Stimulated activated CD8-positive, alpha-beta memory T cell treated with anti-CD3 and anti-CD28 coated beads, Interleukin-2, amount 100 ng/mL, for 1 hour (primary cell): ENCODE measurements around the gene WBP4.
"Not testable (repeated sequence)": the region's sequence is repeated elsewhere in the genome, so short reads cannot be mapped to it uniquely, and the experiment has no call there.

Experiments
- DNase-seq, 2 donors: peaks; one replicate each; pipeline ENCODE4 v3.0.0-alpha.2; 2020; ENCODE audit warnings: low read depth in 2 of 2

The WBP4 gene, protein sequence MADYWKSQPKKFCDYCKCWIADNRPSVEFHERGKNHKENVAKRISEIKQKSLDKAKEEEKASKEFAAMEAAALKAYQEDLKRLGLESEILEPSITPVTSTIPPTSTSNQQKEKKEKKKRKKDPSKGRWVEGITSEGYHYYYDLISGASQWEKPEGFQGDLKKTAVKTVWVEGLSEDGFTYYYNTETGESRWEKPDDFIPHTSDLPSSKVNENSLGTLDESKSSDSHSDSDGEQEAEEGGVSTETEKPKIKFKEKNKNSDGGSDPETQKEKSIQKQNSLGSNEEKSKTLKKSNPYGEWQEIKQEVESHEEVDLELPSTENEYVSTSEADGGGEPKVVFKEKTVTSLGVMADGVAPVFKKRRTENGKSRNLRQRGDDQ

DNA sequence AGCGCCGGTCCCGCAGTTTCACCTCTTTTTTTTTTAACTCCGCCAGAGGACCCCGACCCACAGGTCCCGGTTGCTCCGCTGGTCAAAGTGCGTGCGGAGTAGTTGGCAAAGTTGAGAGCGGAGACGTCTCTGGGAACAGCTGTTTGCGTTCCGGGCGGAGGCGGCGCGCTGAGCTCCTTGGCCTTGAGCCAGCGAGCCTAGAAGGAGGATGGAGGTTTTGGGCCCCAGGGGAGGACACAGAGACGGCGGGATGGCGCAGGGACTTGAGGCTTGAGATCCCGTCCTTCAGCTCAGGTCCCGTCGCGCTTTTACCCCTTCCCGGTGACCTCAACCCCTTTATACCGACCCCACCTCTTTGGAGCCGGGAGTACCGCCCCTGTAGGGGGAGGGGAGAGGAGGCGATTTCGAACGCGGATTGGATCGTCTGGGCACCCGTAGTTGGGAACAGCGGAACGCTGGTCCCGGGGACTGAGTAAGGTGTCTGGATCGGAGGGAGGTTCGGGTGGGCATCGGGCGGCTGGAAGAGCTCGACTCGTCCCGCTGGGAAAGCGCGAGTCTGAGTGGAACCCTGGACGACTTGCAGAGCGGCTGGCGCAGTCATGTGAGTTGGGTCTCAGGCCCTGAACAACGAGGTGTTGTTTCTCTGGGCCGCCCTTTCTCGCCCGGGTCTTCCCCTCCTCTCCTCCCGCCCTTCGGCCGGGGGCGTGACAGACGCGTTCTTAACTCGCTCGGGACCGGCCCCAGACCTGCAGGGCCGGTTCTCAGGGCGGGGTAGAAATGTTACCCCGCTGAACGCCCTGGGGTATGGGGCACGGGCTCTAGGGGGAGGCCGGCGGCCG, at the start of gene WBP4:
TSS of gene WBP4 (plus strand) at position 435 of the 839 bp plus-strand sequence. CDS start at position 600, 165 bp downstream.
- DNase-seq: peak; percentile 56 to 72

DNA sequence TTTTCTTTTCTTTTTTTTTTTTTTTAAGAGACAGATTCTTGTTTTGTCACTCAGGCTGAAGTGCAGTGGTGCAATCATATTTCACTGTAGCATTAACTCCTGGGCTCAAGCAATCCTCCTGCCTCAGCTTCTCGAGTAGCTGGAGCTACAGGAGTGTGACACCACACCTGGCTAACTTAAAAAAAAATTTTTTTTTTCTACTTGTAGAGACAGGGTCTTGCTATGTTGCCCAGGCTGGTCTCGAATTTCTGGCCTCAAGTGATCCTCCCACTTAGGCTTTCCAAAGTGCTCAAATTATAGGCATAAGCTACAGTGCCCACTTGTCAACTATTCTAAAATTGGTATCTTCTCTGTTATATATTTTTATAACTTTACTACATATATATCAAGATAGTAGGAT, 48.8 kb upstream of the WBP4 start:
- DNase-seq: no peak

DNA sequence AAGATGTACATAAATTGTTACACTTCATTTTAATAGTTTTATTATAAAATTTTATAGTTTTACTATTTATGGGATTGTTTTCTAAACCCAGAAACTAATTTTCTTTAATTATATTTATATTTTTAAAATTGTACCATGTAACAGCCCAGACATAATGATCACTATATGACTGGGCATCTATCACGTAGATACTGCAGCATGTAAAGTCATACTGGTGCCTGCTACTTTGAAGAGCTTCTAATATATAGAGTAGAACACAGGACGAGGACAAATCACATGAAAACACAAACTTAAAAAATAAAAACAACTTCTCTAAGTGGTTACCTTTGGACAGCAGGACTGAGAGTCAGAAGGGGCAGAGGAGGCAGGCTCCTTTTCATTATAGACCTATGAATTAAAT, 47.5 kb upstream of the WBP4 start:
- DNase-seq: no peak

DNA sequence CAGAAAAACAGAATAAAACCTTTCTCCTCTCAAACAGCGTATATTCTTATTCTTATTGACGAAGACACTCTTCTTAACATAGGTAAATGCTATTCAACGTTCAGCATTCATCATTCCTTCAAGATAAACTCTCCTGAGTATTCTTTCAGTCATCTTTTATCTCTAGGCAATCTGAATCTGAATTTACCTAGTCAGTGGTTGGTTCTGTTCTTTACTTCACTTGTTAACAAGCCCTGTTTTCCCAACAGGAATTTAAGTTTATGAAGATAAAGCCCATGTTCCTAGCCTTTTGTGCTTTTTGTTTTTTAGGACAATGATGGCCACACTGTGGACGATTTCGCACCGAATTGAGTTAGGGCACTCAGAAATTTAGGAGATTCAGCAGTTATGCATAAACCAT, 45.4 kb upstream of the WBP4 start:
- DNase-seq: no peak

DNA sequence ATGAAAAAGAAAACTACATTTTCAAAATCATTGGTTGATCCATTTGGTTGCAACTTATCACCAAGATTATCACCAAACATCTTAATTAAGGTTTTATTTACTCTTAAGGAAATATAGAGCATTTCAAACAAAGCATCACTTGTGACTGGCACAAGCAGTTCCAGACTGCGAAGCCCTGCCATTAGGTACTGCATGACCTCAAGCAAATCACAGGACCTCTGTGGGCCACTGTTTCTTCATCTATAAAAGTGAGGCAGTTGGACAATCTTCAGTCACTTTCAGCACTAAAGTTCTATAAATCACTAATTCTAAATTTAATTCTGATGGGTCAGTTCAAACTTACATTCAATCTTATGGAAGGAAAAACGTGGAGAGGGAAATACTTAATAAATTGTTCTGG, 44.1 kb upstream of the WBP4 start:
- peak in 1 of 2 donors; percentile 6 for DNase-seq

DNA sequence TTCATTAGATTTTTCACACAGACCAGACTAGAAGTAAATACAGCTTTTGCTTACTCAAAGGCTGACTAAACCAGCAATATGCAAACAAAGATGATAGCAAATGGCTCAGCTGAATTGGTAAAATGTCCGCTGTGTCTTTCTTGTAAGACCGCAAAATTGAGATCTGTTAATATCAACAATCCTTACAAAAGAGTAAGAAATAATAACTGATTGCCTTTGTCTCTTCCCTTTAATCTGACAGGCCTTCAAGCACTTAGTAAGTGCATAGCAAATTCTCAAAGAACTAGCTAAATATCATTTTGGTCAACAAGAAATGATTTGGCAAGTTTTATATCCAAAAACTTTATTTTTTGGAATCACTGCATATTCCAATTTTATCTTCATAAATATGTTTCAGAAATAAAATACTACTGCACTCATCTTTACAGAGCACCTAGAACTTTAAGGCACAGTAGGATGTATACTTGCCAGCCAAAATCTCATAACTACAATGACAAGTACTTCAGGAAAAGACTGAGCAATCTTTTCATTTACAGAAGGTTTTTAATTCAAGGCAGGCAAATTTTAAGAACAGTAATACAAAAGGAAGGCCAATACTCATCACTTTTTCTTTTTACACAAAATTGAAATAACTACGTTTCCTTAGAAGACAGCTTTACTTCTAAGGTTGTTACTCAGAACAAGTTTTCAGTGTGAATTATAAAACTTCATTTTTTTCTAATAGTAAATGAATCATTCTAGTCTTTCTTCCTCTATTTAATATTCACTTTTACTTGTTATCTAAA, 43.3 kb upstream of the WBP4 start:
- DNase-seq: no peak

DNA sequence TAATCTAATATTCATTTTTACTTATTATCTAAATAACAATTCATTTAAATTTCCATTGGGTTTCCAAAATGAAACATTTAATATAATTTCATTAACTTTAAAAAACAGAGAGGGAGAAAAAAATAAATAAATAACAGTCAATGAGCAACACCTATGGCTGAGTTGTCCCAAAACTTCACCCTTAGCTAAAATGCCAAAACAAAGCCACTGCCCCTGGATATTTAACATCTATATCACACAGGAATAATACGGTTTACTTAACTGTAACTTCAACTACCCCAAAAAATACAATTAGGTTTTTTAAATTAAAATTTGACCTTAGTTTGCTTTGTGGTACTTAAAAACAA, 42.7 kb upstream of the WBP4 start:
- DNase-seq: no peak

DNA sequence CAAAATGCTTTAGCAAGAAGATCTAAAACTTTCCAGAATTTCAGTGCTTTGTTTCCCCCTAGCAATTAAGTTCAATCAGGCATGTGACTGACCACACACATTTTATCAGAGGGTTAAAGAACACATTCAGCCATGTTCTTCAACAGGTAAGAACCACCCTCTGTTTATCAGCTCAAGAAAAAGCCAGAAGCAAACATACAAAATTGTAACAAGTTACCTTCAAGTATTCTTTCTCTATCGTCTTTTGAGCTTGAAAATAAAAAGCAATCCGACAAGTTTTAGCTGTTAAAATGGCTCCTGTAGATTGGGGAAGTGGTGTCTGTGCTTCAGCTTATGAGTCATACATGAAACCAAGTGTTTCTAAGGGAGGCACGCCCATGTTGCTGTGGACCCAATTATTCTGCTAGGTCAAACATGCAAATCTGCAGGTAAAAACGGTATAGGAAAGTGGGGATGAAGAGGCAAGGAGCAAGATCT, 42.3 kb upstream of the WBP4 start, which contains the start of gene ELF1:
TSS of gene ELF1 (minus strand) at position 306 of the 477 bp plus-strand sequence. CDS start 37,262 bp downstream, outside the sequence.
- DNase-seq: peak; percentile 18 to 33

DNA sequence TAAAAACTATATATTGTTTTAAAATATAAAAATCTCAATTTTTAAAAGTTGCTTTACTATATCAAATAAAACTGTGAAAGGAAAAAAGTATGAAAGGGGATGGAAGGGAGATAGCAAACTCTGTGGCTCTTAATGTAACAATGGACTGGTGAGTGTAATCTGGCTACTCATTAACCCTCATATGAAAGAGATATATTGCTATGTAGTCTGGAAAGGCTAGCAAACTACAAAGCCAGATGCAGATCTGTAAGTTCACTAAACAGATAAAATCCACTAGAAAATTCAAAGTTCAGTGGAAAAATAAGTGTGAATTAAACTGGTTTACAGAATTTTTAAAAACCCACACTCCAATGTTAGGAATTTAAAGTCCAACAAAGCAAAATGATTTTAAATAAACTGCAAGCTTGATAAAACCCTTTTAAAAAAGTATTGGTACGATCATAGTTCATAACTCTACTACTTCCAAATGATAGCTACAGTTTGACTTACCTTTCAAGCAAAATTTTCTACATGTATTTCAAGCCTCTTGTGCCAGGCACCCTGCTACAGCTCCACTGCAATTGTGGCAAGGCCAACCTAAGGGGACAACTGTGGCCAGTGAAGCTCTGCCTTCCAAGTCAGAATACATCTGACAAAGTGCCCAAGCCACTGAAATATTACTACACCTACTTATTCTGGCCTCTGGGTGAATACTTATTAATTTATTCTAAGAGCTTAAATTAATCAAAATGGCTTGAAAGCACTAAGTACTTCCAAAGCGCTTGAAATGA, 41.5 kb upstream of the WBP4 start:
- no peak for DNase-seq

DNA sequence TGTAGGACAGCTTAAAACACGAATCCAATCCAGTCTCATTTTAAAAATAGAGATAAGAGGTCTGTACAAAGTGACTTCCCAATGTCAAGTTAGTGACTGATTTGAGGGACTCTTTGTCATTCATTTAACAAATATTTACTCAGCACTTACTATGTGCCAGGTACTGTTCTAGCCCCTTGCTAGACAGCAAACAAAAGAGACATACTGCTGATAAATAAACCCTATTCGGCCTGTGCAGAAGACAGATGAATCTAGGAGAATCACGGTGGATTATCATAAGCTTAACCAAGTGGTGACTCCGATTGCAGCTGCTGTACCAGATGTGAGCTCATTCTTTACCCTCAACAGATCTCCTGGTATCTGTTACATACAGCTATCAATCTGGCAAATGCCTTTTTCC, 35.8 kb upstream of the WBP4 start:
- DNase-seq: no peak

DNA sequence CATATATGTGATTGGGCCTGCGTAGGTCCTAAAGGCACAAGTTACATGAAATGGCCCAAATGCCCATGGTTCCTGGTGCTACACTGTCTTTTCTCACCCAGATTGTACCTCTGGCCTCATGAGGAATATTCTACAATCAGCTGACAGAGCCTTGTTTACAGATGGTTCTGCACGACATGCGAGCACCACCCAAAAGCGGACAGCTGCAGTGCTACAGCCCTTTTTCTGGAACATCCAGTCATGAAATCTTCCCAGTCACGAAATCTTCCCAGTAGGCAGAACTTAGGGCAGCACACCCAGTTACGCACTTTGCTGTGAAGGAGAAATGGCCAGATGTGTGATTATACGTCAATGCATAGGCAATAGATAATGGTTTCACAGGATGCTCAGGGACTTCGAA, 34.5 kb upstream of the WBP4 start:
- no peak for DNase-seq

DNA sequence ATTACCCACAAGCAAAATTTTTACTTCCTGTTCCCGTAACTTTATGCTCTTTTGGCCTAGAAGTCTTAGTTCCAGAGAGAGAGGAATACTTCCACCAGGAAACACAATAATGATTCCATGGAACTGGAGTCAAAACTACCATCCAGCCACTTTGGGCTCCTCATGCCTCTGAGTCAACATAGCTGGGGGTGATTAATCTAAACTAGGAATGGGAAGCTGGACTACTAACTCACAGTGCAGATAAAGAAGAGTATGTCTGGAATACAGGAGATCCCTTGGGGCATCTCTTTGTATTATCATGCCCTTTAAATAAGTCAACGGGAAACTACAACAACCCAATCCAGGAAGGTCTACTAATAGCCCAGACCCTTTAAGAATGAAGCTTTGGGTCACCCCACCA, 33.3 kb upstream of the WBP4 start:
- DNase-seq: no peak

DNA sequence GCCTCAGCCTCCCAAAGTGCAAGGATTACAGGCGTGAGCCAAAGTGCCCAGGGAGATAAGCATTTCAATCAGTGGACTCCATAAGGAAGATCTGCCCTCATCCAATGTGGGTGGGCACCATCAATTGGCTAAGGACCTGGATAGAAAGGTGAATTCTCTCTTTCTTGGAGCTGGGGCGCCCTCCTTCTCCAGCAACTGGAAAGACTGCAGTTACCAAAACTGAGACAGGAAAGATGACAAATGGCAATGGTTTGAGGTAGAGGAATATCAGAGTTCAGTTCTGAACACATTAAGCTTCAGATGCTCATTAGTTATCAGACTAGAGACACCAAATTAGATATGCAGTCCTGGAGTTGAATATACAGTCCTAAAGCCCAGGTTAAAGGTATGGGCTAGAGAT, 31.7 kb upstream of the WBP4 start:
- DNase-seq: no peak

DNA sequence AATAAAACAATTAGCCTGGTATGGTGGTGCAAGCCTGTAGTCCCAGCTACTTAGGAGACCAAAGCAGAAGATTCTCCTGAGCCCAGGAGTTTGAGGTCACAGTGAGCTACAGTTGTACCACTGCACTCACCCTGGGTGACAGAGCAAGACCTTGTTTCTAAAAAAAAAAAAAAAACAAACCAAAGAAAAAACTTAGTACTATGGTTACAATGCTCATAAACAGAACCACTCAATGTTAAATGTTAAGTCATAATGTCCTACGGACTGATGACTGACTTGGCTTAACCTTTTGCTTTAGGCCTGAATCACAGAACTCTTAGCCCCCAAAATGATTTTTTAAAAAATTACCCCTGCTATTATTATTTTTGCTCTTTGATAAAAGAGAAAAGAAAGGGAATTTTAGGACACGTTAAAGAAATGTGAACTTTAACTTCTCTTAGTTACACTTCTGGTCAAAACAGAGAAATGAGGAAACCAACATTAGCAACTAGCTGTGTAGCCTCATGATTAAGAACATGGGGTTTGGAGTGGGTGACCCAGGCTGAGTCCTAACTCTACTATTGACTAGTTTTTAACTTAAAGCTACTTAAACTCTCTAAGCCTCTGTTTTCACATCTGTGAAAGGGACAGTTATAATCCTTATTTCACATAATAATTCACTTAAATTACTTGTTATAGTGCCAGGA, 28.5 kb upstream of the WBP4 start:
- DNase-seq: no peak

DNA sequence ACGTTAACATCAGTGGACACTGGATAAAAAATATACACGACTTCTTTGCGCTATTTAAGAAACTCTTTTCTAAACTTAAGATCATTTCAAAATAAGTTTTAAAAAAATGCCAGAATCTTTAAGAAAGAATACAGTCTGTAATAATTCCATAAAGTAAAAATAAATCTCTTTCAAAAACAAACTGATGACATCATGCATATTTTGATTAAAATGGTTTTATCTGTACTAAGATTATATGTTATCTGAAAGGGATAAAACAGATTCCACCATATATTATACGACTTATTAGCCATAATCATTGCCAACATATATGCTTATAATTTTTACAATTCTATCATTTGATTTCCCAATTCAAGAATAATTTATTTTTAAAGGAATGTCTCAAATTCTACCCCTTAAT, 26.9 kb upstream of the WBP4 start:
- DNase-seq: no peak

DNA sequence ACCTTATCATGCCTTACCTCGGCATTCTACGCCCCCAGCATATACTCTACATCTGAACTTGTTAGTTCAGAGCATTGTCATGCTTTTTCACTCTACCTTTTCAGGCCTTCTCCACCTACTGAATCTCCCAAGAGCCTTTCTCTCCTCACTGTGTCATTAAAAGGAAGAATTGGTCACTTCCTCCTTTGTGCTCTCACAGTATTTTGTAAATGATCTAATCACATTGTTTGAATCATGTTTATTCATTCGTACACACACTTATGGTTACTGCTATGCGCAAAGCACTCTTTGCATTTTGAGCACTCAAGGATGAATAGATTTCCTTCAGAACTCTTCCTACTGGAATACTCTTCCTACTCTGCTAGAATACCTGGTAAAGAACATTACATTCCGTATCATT, 26.4 kb upstream of the WBP4 start:
- DNase-seq: no peak

DNA sequence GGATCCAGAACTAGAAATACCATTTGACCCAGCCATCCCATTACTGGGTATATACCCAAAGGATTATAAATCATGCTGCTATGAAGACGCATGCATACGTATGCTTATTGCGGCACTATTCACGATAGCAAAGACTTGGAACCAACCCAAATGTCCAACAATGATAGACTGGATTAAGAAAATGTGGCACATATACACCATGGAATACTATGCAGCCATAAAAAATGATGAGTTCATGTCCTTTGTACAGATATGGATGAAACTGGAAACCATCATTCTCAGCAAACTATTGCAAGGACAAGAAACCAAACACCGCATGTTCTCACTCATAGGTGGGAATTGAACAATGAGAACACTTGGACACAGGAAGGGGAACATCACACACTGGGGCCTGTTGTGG, 24.8 kb upstream of the WBP4 start:
- DNase-seq: not testable (repeated sequence)

DNA sequence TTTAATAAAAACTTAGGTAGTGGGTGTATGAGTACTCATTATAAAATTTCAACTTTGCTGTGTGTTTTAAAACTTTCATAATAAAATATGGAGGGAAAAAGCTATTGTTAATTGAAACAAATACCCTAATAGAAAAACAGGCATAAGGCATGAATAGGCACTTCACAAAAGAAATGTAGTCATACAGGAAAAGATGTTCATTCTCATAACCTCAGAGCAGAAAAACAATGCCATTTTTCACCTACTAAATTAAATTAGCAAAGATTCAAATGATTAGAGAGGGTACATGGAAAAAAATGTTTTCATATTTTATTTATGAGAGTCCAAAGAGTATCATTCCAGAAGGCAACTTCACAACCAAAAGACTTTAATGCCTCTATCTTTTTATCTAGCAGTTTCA, 21.6 kb upstream of the WBP4 start:
- DNase-seq: no peak

DNA sequence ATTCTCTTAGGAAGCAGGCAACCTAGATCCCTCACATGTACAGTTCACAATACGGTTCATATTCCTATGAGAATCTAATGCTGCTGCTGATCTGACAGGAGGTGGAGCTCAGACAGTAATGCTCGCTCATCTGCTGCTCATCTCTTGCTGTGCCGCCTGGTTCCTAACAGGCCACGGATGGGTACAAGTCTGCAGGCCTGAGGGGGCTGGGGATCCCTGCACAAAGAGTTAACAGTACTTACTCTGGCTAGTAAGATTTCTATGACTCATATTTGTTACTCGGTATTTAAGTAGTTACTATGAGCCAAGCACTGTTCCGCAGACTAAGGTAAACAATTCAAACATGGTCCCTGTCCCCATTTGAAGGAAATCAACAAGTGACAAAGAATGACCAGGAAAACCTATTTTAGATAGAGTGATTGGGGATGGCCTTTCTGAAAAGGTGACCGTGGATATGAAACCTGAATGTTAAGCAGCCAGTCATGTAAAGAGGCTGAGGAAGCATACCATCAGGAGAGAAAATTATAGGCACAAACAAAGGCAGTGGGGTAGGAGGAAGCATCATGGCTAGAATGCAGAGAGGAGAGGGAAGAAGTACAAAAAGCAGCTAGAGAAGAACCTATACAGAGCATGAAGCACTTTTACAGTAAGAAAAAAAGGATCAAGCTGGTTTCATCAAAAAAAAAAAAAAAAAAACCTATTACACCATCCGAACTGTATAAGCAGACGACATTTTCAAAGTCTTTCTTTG, 20.6 kb upstream of the WBP4 start:
- DNase-seq: no peak

DNA sequence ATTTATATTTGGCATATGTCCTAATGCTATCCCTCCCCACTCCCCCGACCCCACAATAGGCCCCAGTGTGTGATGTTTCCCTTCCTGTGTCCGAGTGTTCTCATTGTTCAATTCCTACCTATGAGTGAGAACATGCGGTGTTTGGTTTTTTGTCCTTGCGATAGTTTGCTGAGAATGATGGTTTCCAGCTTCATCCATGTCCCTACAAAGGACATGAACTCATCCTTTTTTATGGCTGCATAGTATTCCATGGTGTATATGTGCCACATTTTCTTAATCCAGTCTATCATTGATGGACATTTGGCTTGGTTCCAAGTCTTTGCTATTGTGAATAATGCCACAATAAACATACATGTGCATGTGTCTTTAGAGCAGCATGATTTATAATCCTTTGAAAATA, 18.9 kb upstream of the WBP4 start:
- DNase-seq: not testable (repeated sequence)
